GM12875 (cell line): Measurements from ENCODE around the gene ATP6V0E1.

Experiments used
- H3K4me3 ChIP-seq: one replicate; pipeline ENCODE4 v1.5.1; 2011; ENCODE audit warnings: low read depth, low read length, control low read depth
- CTCF ChIP-seq: IDR thresholded peaks from 2 replicates; pipeline ENCODE4 v1.5.1; 2011; ENCODE audit warnings: low read depth, mild to moderate bottlenecking, control low read depth, inconsistent platforms, low read length, moderate library complexity, borderline replicate concordance; ENCODE audit not compliant: insufficient read depth

Gene ATP6V0E1

GRCh38 chr5:172983542-172984243, at the start of gene ATP6V0E1:
Gene ATP6V0E1 (plus strand): TSS chr5:172983771. CDS start chr5:172983861, 90 bp downstream.
- H3K4me3 ChIP-seq = peak within 1 kb of the TSS; percentile 99
- TF ChIP-seq CTCF = no peak

- H3K4me3 ChIP-seq = no peak overlapping the region
- TF ChIP-seq CTCF = no peak
Observed at GRCh38 chr5:172935096-172935495, 48.5 kb upstream of the ATP6V0E1 start.

- no peak overlapping the region for H3K4me3 ChIP-seq
- no peak for TF ChIP-seq CTCF
Observed at GRCh38 chr5:172936401-172936800, 47.2 kb upstream of the ATP6V0E1 start.

GRCh38 chr5:172939071-172939470, 44.5 kb upstream of the ATP6V0E1 start:
- no peak overlapping the region for H3K4me3 ChIP-seq
- TF ChIP-seq CTCF = no peak; the same call in 1 of the 2 replicates

- H3K4me3 ChIP-seq = no peak overlapping the region
- TF ChIP-seq CTCF = no peak
Observed at GRCh38 chr5:172939611-172940267, 43.8 kb upstream of the ATP6V0E1 start.

GRCh38 chr5:172940268-172941066, 43.1 kb upstream of the ATP6V0E1 start:
- TF ChIP-seq CTCF = no peak
- no peak overlapping the region for H3K4me3 ChIP-seq

GRCh38 chr5:172941067-172941516, 42.5 kb upstream of the ATP6V0E1 start:
- no peak for TF ChIP-seq CTCF
- no peak overlapping the region for H3K4me3 ChIP-seq
